Sciatic nerve (tissue), 2 donors: ENCODE measurements around the gene FAT2. TPM values are rescaled to one million over a fixed set of nuclear protein-coding genes. Genes with fewer than 3 reads are reported as not detected.

ENCODE experiments used
- ATAC-seq: fragments of 200-7000 bp; cut with Tn5 transposase; one replicate; pipeline ENCODE4 v1.9.1; 2020; ENCODE audit warnings: mild to moderate bottlenecking, moderate library complexity
- DNase-seq: peaks from one replicate; pipeline ENCODE4 v3.0.0-alpha.2; 2020; ENCODE audit warnings: low spot score
- intact Hi-C: fragments of 100-400 bp; cut with DNase I; formaldehyde crosslinking; loops from one replicate; pipeline ENCODE4 v1.14.2; 2022
- total RNA-seq: library from RNA; stranded (reverse); fragmentation: NEBNext Ultra II Directional; extraction: Animal tissue kit (Norgen Biotek cat#: 25700); gene quantifications from one replicate; pipeline ENCODE4 v1.2.1, GENCODE V29; 2021
- donor health status: DM: no; HTN: no; CAD: no.
- donor health status: DM: no; HTN: no; CAD: no.

The FAT2 gene
- total RNA-seq, 1 donor from 2014 or later, result 0.40 TPM

GRCh38 chr5:151570058-151570457 lies 21.1 kb downstream of the FAT2 start:
- no peak for ATAC-seq
- intact Hi-C loops, result no loop called here
- DNase-seq, result no peak

GRCh38 chr5:151569132-151570046 lies 21.7 kb downstream of the FAT2 start:
- ATAC-seq (peak; percentile 13), DNase-seq (no peak)
- intact Hi-C loops, result no loop called here

- intact Hi-C loops, result no loop called here
- DNase-seq (peak; percentile 34), ATAC-seq (no peak)
Observed at GRCh38 chr5:151568036-151568435, 23.1 kb downstream of the FAT2 start.

- ATAC-seq (no peak), DNase-seq (no peak)
- intact Hi-C loops, result no loop called here
Observed at GRCh38 chr5:151565971-151566370, 25.2 kb downstream of the FAT2 start.

GRCh38 chr5:151562019-151562707 lies 29.0 kb downstream of the FAT2 start:
- ATAC-seq, result no peak
- intact Hi-C loops, result no loop called here
- DNase-seq, result no peak

- DNase-seq (no peak), ATAC-seq (no peak)
- intact Hi-C loops, result no loop called here
Observed at GRCh38 chr5:151557951-151558350, 33.2 kb downstream of the FAT2 start.

GRCh38 chr5:151557466-151557865 lies 33.7 kb downstream of the FAT2 start:
- ATAC-seq (no peak), DNase-seq (no peak)
- intact Hi-C loops, result no loop called here

- intact Hi-C loops, result no loop called here
- DNase-seq, result no peak
- peak; percentile 34 for ATAC-seq
Observed at GRCh38 chr5:151556806-151557205, 34.3 kb downstream of the FAT2 start.

- ATAC-seq (no peak), DNase-seq (no peak)
- intact Hi-C loops, result no loop called here
Observed at GRCh38 chr5:151555760-151556576, 35.2 kb downstream of the FAT2 start.

GRCh38 chr5:151553695-151554094 lies 37.4 kb downstream of the FAT2 start:
- no peak for ATAC-seq
- intact Hi-C loops, result loop anchor here (2.0 kb wide), 1 partner anchor 33 kb away; no protein-coding TSS in a partner anchor
- DNase-seq, result no peak

- intact Hi-C loops, result loop anchor here (2.0 kb wide), 1 partner anchor 32 kb away; no protein-coding TSS in a partner anchor
- DNase-seq (no peak), ATAC-seq (peak; percentile 17)
Observed at GRCh38 chr5:151553130-151553670, 37.9 kb downstream of the FAT2 start.

- ATAC-seq (no peak), DNase-seq (no peak)
- intact Hi-C loops, result loop anchor here (2.0 kb wide), 1 partner anchor 31 kb away; no protein-coding TSS in a partner anchor
Observed at GRCh38 chr5:151551985-151552384, 39.1 kb downstream of the FAT2 start.

- intact Hi-C loops, result no loop called here
- DNase-seq, result no peak
- ATAC-seq, result no peak
Observed at GRCh38 chr5:151550146-151550545, 41.0 kb downstream of the FAT2 start.

- DNase-seq, result no peak
- intact Hi-C loops, result no loop called here
- no peak for ATAC-seq
Observed at GRCh38 chr5:151549713-151550112, 41.4 kb downstream of the FAT2 start.

GRCh38 chr5:151547364-151547763 lies 43.8 kb downstream of the FAT2 start:
- no peak for DNase-seq
- ATAC-seq, result no peak
- intact Hi-C loops, result no loop called here

GRCh38 chr5:151541571-151541970 lies 49.6 kb downstream of the FAT2 start:
- no peak for ATAC-seq
- intact Hi-C loops, result no loop called here
- no peak for DNase-seq
